Mesothelial cell of epicardium (in vitro differentiated cells): Measurements from ENCODE around the gene VCAM1. TPM values are rescaled to one million over a fixed set of nuclear protein-coding genes. Genes with fewer than 3 reads are reported as not detected.

Experiments
- DNase-seq, 2 experiments: peaks; one replicate each; pipeline ENCODE4 v3.0.0; 2021; ENCODE audit warnings: low spot score in 2 of 2; ENCODE audit not compliant: unreplicated experiment in 2 of 2
- H3K27ac Mint-ChIP-seq: 2 replicates; pipeline ENCODE4 v1.8.0; 2021; ENCODE audit warnings: mixed read lengths
- H3K27me3 Mint-ChIP-seq: 2 replicates; pipeline ENCODE4 v1.8.0; 2021; ENCODE audit warnings: low read depth, mixed read lengths
- H3K36me3 Mint-ChIP-seq: 2 replicates; pipeline ENCODE4 v1.8.0; 2021; ENCODE audit warnings: mixed read lengths
- H3K4me1 Mint-ChIP-seq: 2 replicates; pipeline ENCODE4 v1.8.0; 2021; ENCODE audit warnings: mixed read lengths
- H3K4me3 Mint-ChIP-seq: 2 replicates; pipeline ENCODE4 v1.8.0; 2021; ENCODE audit warnings: mild to moderate bottlenecking, moderate library complexity, mixed read lengths
- H3K9me3 Mint-ChIP-seq: 2 replicates; pipeline ENCODE4 v1.8.0; 2021; ENCODE audit warnings: mixed read lengths
- total RNA-seq: library from RNA; stranded (reverse); gene quantifications from 3 replicates; pipeline ENCODE4 v1.2.1, GENCODE V29; 2021
- TF ChIP-seq, protein P1 (sequence below): fragments of 200-600 bp; sonication (generic); IDR thresholded peaks from one replicate; pipeline ENCODE4 v1.5.0; 2021; ENCODE audit warnings: antibody characterized with exemption; ENCODE audit not compliant: unreplicated experiment

The VCAM1 gene
- 30.8 to 35.6 TPM (median 33.6 TPM) in 3 replicates for total RNA-seq

- Mint-ChIP-seq H3K4me3 (peak within 1 kb of the TSS; percentile 64), H3K27me3 (peaks cover 4% of the 10 kb centered on the region), H3K4me1 (peaks cover 14% of the 10 kb centered on the region), H3K9me3 (no peaks in the 10 kb centered on the region), H3K27ac (peak within 1 kb of the TSS; percentile 75), H3K36me3 (no peaks in the 10 kb centered on the region)
- peak in 1 of 2 experiments; percentile 18 for DNase-seq
- TF ChIP-seq, protein P1, sequence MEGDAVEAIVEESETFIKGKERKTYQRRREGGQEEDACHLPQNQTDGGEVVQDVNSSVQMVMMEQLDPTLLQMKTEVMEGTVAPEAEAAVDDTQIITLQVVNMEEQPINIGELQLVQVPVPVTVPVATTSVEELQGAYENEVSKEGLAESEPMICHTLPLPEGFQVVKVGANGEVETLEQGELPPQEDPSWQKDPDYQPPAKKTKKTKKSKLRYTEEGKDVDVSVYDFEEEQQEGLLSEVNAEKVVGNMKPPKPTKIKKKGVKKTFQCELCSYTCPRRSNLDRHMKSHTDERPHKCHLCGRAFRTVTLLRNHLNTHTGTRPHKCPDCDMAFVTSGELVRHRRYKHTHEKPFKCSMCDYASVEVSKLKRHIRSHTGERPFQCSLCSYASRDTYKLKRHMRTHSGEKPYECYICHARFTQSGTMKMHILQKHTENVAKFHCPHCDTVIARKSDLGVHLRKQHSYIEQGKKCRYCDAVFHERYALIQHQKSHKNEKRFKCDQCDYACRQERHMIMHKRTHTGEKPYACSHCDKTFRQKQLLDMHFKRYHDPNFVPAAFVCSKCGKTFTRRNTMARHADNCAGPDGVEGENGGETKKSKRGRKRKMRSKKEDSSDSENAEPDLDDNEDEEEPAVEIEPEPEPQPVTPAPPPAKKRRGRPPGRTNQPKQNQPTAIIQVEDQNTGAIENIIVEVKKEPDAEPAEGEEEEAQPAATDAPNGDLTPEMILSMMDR: no peak
Observed at GRCh38 chr1:100719490-100719889, at the start of gene VCAM1. Gene VCAM1, plus strand, starts transcription at chr1:100719742. Its CDS starts 119 bp downstream, at chr1:100719861.

- no peaks in the 10 kb centered on the region for H3K36me3 Mint-ChIP-seq
- H3K9me3 Mint-ChIP-seq: peaks cover 10% of the 10 kb centered on the region
- no peak for DNase-seq
- H3K27me3 Mint-ChIP-seq: no peaks in the 10 kb centered on the region
- H3K4me1 Mint-ChIP-seq: no peaks in the 10 kb centered on the region
- H3K27ac Mint-ChIP-seq: no peak overlapping the region
- no peak overlapping the region for H3K4me3 Mint-ChIP-seq
- TF ChIP-seq, protein P1: no peak
Observed at GRCh38 chr1:100670083-100670482, 49.5 kb upstream of the VCAM1 start.

DNA sequence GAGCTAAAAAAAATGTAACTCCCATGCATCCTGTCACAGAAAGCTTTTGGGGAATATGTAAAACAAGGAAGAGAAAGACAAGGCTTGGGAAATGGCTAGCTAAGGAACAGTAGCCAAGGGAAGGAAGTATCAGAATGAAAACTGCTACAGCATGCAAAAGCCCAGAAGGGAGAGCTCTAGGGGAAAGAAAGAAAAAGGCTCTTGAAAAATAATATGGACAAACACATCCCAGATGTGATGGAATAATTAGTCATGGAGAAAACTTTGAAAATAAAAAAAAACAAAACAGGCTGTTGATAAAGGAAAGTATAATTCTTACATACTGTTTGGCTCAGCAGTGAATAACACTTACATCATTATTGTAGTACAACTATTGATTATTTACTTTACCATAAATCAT, 47.9 kb upstream of the VCAM1 start:
- H3K4me3 Mint-ChIP-seq: no peak overlapping the region
- no peaks in the 10 kb centered on the region for H3K36me3 Mint-ChIP-seq
- H3K9me3 Mint-ChIP-seq: peaks cover 19% of the 10 kb centered on the region
- DNase-seq: no peak
- TF ChIP-seq, protein P1: no peak
- H3K4me1 Mint-ChIP-seq: no peaks in the 10 kb centered on the region
- no peaks in the 10 kb centered on the region for H3K27me3 Mint-ChIP-seq
- H3K27ac Mint-ChIP-seq: no peak overlapping the region

GRCh38 chr1:100683448-100684349, 35.8 kb upstream of the VCAM1 start:
- no peak for DNase-seq
- no peaks in the 10 kb centered on the region for H3K36me3 Mint-ChIP-seq
- no peak overlapping the region for H3K27ac Mint-ChIP-seq
- no peaks in the 10 kb centered on the region for H3K27me3 Mint-ChIP-seq
- H3K4me3 Mint-ChIP-seq: no peak overlapping the region
- H3K9me3 Mint-ChIP-seq: peaks cover 25% of the 10 kb centered on the region
- TF ChIP-seq, protein P1: no peak
- H3K4me1 Mint-ChIP-seq: no peaks in the 10 kb centered on the region

DNA sequence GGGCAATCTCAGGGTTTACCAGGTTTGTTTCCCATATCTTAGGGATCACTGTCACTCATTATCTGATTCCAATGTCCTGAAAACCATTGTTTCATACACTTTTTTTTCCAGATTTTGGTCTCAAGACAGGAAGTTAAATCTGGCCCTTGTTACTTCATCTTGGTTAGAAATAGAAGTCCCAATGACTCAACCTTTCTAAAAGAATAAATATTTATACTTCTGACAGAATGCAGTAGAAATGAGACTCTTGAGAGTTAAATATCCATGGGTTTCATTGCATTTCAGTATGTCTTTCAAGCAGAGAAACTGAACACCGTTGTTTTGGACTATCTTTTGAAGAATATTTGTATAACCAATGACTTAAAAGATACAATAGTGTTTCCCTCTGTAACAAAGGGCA, 19.8 kb upstream of the VCAM1 start:
- no peaks in the 10 kb centered on the region for H3K36me3 Mint-ChIP-seq
- no peak overlapping the region for H3K27ac Mint-ChIP-seq
- H3K9me3 Mint-ChIP-seq: peaks cover 26% of the 10 kb centered on the region
- no peaks in the 10 kb centered on the region for H3K27me3 Mint-ChIP-seq
- TF ChIP-seq, protein P1: no peak
- peaks cover 4% of the 10 kb centered on the region for H3K4me1 Mint-ChIP-seq
- DNase-seq: no peak
- H3K4me3 Mint-ChIP-seq: no peak overlapping the region
